Measurements from ENCODE around the gene SMCO3.

The SMCO3 gene

GRCh38 chr12:14850929-14851663, 37.1 kb upstream of the SMCO3 start:
- no peak overlapping the region for H2AFZ ChIP-seq (ENCODE audit: low read depth, low read length, severe bottlenecking)
- no peak overlapping the region for H3K4me2 ChIP-seq (ENCODE audit: low read depth, low read length, poor library complexity, severe bottlenecking)
- no peaks in the 10 kb centered on the region for H3K9me3 ChIP-seq (ENCODE audit: insufficient read depth, low read length)

GRCh38 chr12:14849661-14850060, 35.7 kb upstream of the SMCO3 start:
- Histone ChIP-seq H3K27ac (ENCODE audit: low read depth, low read length) (no peak overlapping the region), H3K9me2 (replicated peaks; ENCODE audit: insufficient read depth, low read length) (no peaks in the 10 kb centered on the region), H3K9ac (ENCODE audit: low read length) (no peak overlapping the region), H3K27me3 (ENCODE audit: low read length) (no peaks in the 10 kb centered on the region), H3K4me2 (ENCODE audit: low read depth, low read length, poor library complexity, severe bottlenecking) (no peak overlapping the region), H3K4me3 (ENCODE audit: insufficient read depth, low read length, poor library complexity, severe bottlenecking) (no peak overlapping the region), H3K36me3 (ENCODE audit: low read length) (no peaks in the 10 kb centered on the region), H3K9me3 (ENCODE audit: insufficient read depth, low read length) (no peaks in the 10 kb centered on the region), H3F3A (ENCODE audit: insufficient read depth) (no peaks in the 10 kb centered on the region), H3K79me2 (ENCODE audit: insufficient read depth, low read length) (no peaks in the 10 kb centered on the region), H2AFZ (ENCODE audit: low read depth, low read length, severe bottlenecking) (no peak overlapping the region), H4K20me1 (ENCODE audit: low read depth, low read length) (no peaks in the 10 kb centered on the region)
- TF ChIP-seq, protein P1, sequence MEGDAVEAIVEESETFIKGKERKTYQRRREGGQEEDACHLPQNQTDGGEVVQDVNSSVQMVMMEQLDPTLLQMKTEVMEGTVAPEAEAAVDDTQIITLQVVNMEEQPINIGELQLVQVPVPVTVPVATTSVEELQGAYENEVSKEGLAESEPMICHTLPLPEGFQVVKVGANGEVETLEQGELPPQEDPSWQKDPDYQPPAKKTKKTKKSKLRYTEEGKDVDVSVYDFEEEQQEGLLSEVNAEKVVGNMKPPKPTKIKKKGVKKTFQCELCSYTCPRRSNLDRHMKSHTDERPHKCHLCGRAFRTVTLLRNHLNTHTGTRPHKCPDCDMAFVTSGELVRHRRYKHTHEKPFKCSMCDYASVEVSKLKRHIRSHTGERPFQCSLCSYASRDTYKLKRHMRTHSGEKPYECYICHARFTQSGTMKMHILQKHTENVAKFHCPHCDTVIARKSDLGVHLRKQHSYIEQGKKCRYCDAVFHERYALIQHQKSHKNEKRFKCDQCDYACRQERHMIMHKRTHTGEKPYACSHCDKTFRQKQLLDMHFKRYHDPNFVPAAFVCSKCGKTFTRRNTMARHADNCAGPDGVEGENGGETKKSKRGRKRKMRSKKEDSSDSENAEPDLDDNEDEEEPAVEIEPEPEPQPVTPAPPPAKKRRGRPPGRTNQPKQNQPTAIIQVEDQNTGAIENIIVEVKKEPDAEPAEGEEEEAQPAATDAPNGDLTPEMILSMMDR (IDR thresholded peaks at IDR 0.05; ENCODE audit: insufficient read depth, low read length, poor library complexity, severe bottlenecking), result no peak
- no peak for TF ChIP-seq EZH2phosphoT487 (conservative IDR thresholded peaks at IDR 0.05; ENCODE audit: low read length)

More at GRCh38 chr12:14850929-14851663, 37.1 kb upstream of the SMCO3 start:
- no peak overlapping the region for H3K4me3 ChIP-seq (ENCODE audit: insufficient read depth, low read length, poor library complexity, severe bottlenecking)
- TF ChIP-seq EZH2phosphoT487 (conservative IDR thresholded peaks at IDR 0.05; ENCODE audit: low read length), result no peak
- TF ChIP-seq, protein P1 (IDR thresholded peaks at IDR 0.05; ENCODE audit: insufficient read depth, low read length, poor library complexity, severe bottlenecking), result no peak
- no peaks in the 10 kb centered on the region for H3F3A ChIP-seq (ENCODE audit: insufficient read depth)
- H3K9ac ChIP-seq (ENCODE audit: low read length), result no peak overlapping the region
- no peak overlapping the region for H3K27ac ChIP-seq (ENCODE audit: low read depth, low read length)
- H4K20me1 ChIP-seq (ENCODE audit: low read depth, low read length), result no peaks in the 10 kb centered on the region
- H3K36me3 ChIP-seq (ENCODE audit: low read length), result no peaks in the 10 kb centered on the region
- H3K27me3 ChIP-seq (ENCODE audit: low read length), result no peaks in the 10 kb centered on the region
- H3K9me2 ChIP-seq (replicated peaks; ENCODE audit: insufficient read depth, low read length), result no peaks in the 10 kb centered on the region
- no peaks in the 10 kb centered on the region for H3K79me2 ChIP-seq (ENCODE audit: insufficient read depth, low read length)

DNA sequence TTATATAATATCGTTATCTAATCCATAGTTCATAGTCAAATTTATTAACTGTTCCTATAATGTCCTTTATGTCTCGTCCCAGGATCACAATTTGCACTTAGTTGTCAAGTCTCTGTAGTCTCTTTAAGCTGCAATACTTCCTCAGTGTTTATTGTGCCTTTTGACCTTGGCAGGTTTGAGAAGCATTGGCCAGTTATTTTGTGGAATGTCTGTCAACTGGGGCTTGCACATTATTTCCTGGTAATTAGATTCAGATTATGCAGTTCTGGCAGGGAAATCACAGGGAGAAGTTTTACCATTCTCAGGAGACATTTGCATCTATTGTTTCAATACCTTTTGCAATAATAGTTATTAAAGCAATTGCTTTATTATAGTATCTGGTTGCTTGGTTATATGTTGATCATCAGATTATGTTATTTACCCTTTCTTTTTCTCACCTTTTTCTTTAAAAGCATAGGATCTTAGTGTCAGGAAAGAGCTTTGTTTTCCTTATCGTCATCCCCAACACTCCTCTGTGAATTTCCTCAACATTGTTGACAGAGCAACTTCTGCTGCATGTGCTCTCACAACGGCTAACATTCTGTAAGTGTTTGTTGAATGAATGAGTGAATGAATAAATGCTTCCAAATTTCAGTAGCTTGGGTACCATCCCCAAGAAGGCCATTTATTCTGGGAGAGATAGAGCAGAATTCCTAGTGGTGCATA, 33.0 kb upstream of the SMCO3 start:
- no peak for TF ChIP-seq EZH2phosphoT487 (conservative IDR thresholded peaks at IDR 0.05; ENCODE audit: low read length)
- TF ChIP-seq, protein P1 (IDR thresholded peaks at IDR 0.05; ENCODE audit: insufficient read depth, low read length, poor library complexity, severe bottlenecking), result no peak
- Histone ChIP-seq H3F3A (ENCODE audit: insufficient read depth) (no peaks in the 10 kb centered on the region), H3K4me2 (ENCODE audit: low read depth, low read length, poor library complexity, severe bottlenecking) (no peak overlapping the region), H3K4me3 (ENCODE audit: insufficient read depth, low read length, poor library complexity, severe bottlenecking) (no peak overlapping the region), H3K27ac (ENCODE audit: low read depth, low read length) (no peak overlapping the region), H3K36me3 (ENCODE audit: low read length) (no peaks in the 10 kb centered on the region), H3K9me2 (replicated peaks; ENCODE audit: insufficient read depth, low read length) (no peaks in the 10 kb centered on the region), H3K9me3 (ENCODE audit: insufficient read depth, low read length) (no peaks in the 10 kb centered on the region), H2AFZ (ENCODE audit: low read depth, low read length, severe bottlenecking) (no peak overlapping the region), H3K79me2 (ENCODE audit: insufficient read depth, low read length) (no peaks in the 10 kb centered on the region), H3K27me3 (ENCODE audit: low read length) (no peaks in the 10 kb centered on the region), H3K9ac (ENCODE audit: low read length) (no peak overlapping the region), H4K20me1 (ENCODE audit: low read depth, low read length) (no peaks in the 10 kb centered on the region)

All from SU-DHL-6 (cell line).